K562 (cell line): ENCODE results near the gene ZNF26. TPM values are rescaled to one million over a fixed set of nuclear protein-coding genes. Genes with fewer than 3 reads are reported as not detected.
"Not testable (repeated sequence)": the region's sequence is repeated elsewhere in the genome, so short reads cannot be mapped to it uniquely, and the experiment has no call there.

Experiments used
- ATAC-seq: fragments of 200-7000 bp; cut with Tn5 transposase; 3 replicates; pipeline ENCODE4 v1.9.1; 2020; ENCODE audit warnings: moderate library complexity
- BruUV-seq: library from RNA; stranded (reverse); fragments of 400-500 nt; replicated peaks from 2 replicates; lab custom pipeline; 2021; lab: Mats Ljungman, UMichigan
- CTCF ChIA-PET: fragments of 300-600 bp; formaldehyde crosslinking; extraction: SDS; loops from one replicate; lab custom pipeline; 2021; ENCODE audit warnings: low intra/inter-chr PET ratio; lab: Yijun Ruan, JAX
- POLR2A ChIA-PET: fragments of 300-600, 350-650 bp; sonication (Branson Sonifier 250); formaldehyde crosslinking; extraction: SDS; loops from one replicate; lab custom pipeline; 2021; ENCODE audit warnings: antibody characterized with exemption, inconsistent platforms; lab: Yijun Ruan, JAX
- DNase-seq, 4 experiments: peaks; one replicate each; pipeline versions ENCODE4 v3.0.0 to v3.0.0-alpha.2; 2011 to 2018; ENCODE audit warnings: low spot score in 3 of 4, mixed read lengths in 3 of 4; ENCODE audit errors: extremely low read depth in 1 of 4
- FAIRE-seq: peaks from 2 replicates; lab custom pipeline; 2011; peaks lifted over from hg19 to GRCh38; lab: Jason Lieb, UNC
- H2AFZ ChIP-seq: 2 replicates; pipeline ENCODE4 v1.6.0; 2011; ENCODE audit warnings: low read depth, low read length, control low read depth, inconsistent platforms
- H3K27ac ChIP-seq: fragments of 200-600 bp; 3 replicates; pipeline ENCODE4 v1.8.0; 2011; ENCODE audit warnings: low read depth, mild to moderate bottlenecking, control low read depth, inconsistent platforms, low read length, moderate library complexity, mixed read lengths; ENCODE audit errors: extremely low read depth
- H3K27me3 ChIP-seq, 2 experiments: fragments of 300-600 bp in 1 of 2; 2 replicates in 1 of 2; 3 replicates in 1 of 2; pipeline versions ENCODE4 v1.6.0 to v1.8.0; 2011; ENCODE audit warnings: inconsistent platforms in 2 of 2, low read length in 2 of 2, mild to moderate bottlenecking in 1 of 2, mixed read lengths in 1 of 2, moderate library complexity in 1 of 2; ENCODE audit not compliant: control insufficient read depth in 2 of 2, insufficient read depth in 2 of 2
- H3K36me3 ChIP-seq: fragments of 300-600 bp; 3 replicates; pipeline ENCODE4 v1.8.0; 2011; ENCODE audit warnings: mild to moderate bottlenecking, low read length, inconsistent platforms; ENCODE audit not compliant: control insufficient read depth, insufficient read depth
- H3K4me1 ChIP-seq, 2 experiments: fragments of 200-600 bp in 1 of 2; replicated peaks in 1 of 2; 2 replicates in 1 of 2; 3 replicates in 1 of 2; pipeline versions ENCODE4 v1.5.1 to v1.8.0; 2011; ENCODE audit warnings: inconsistent platforms in 2 of 2, low read length in 2 of 2, mild to moderate bottlenecking in 1 of 2, mixed read lengths in 1 of 2, moderate library complexity in 1 of 2; ENCODE audit not compliant: control insufficient read depth in 2 of 2, insufficient read depth in 2 of 2
- H3K4me2 ChIP-seq: 2 replicates; pipeline ENCODE4 v1.6.1; 2011; ENCODE audit warnings: low read length, control low read depth, inconsistent platforms, mixed read lengths; ENCODE audit not compliant: insufficient read depth
- H3K4me3 ChIP-seq: fragments of 200-600 bp; sonication (generic), shearing (Covaris generic); 2 replicates; pipeline ENCODE4 v1.5.1; 2016; ENCODE audit warnings: control low read depth, inconsistent platforms
- H3K79me2 ChIP-seq: fragments of 200-600 bp; 3 replicates; pipeline ENCODE4 v1.8.0; 2011; ENCODE audit warnings: low read length, inconsistent platforms; ENCODE audit not compliant: control insufficient read depth, insufficient read depth
- H3K9ac ChIP-seq, 2 experiments: 2 replicates each; pipeline versions ENCODE4 v1.6.0 to v1.6.1; 2011; ENCODE audit warnings: low read depth in 2 of 2, low read length in 2 of 2, control low read depth in 1 of 2, inconsistent platforms in 1 of 2, mild to moderate bottlenecking in 1 of 2, mixed read lengths in 1 of 2; ENCODE audit not compliant: insufficient read depth in 1 of 2
- H3K9me1 ChIP-seq: one replicate; pipeline ENCODE4 v1.6.0; 2011; ENCODE audit warnings: inconsistent platforms, mild to moderate bottlenecking, low read length, moderate library complexity; ENCODE audit not compliant: control insufficient read depth, insufficient read depth
- H3K9me3 ChIP-seq: replicated peaks from 2 replicates; pipeline ENCODE4 v1.5.1; 2011; ENCODE audit warnings: low read depth, low read length, inconsistent platforms; ENCODE audit not compliant: control insufficient read depth, insufficient read depth
- H4K20me1 ChIP-seq: replicated peaks from 2 replicates; pipeline ENCODE4 v1.6.1; 2011; ENCODE audit warnings: low read length, inconsistent platforms, mixed read lengths; ENCODE audit not compliant: control insufficient read depth, insufficient read depth
- WGBS: fragments of 100-300 bp; shearing (Covaris generic); methylation state at CpG from one replicate; pipeline ENCODE4 v1.1.6; 2016; ENCODE audit warnings: low coverage, mixed read lengths; ENCODE audit not compliant: insufficient coverage; ENCODE audit errors: missing lambda C conversion rate; 5-methylcytosine and 5-hydroxymethylcytosine counted together
- in situ Hi-C: fragments of 300-500 bp; cut with MboI; formaldehyde crosslinking; loops from 4 replicates; pipeline ENCODE4 v1.15.0; 2018; ENCODE audit warnings: inconsistent platforms, mixed read lengths
- intact Hi-C: fragments of 100-400 bp; cut with micrococcal nuclease; formaldehyde crosslinking; loops from 2 replicates; pipeline ENCODE4 v1.14.2; 2022
- polyA plus RNA-seq, 8 experiments: library from polyadenylated mRNA; depleted of rRNA in 4 of 8; stranded (reverse) in 5 of 8; unstranded in 3 of 8; fragments of >200 nt; fragmentation: Nextera tagmentation in 2 of 8; fragmentation: Illumina TruSeq in 1 of 8; extraction: Ambion mirVana in 2 of 8; extraction: Trizol in 1 of 8; gene quantifications; 2 replicates each; pipeline versions ENCODE4 v1.2.1 to v1.2.3, GENCODE V29; 2011 to 2014; ENCODE audit warnings: inconsistent platforms in 1 of 8, missing spikeins in 1 of 8
- total RNA-seq, 7 experiments: library from RNA; depleted of rRNA in 6 of 7; stranded (reverse); fragments of >200 nt in 6 of 7; fragmentation: Illumina TruSeq in 2 of 7; extraction: Trizol in 2 of 7; gene quantifications; 2 replicates each; pipeline versions ENCODE4 v1.2.1 to v1.2.3, GENCODE V29; 2011 to 2021; ENCODE audit warnings: low replicate concordance in 1 of 7
- TF ChIP-seq, protein P1 (sequence below), 2 experiments: fragments of 450-650 bp; IDR thresholded peaks; 2 replicates each; pipeline ENCODE4 v1.6.1; 2018; ENCODE audit warnings: mild to moderate bottlenecking in 2 of 2, low read depth in 1 of 2; ENCODE audit not compliant: partially characterized antibody in 2 of 2

Gene ZNF26
- total and polyA plus RNA-seq, 9 of the 15 experiments (the other 6 are each of a cell fraction or from before 2014, with no cell fraction given), result 1.2 to 14.1 (median 8.0) TPM

DNA sequence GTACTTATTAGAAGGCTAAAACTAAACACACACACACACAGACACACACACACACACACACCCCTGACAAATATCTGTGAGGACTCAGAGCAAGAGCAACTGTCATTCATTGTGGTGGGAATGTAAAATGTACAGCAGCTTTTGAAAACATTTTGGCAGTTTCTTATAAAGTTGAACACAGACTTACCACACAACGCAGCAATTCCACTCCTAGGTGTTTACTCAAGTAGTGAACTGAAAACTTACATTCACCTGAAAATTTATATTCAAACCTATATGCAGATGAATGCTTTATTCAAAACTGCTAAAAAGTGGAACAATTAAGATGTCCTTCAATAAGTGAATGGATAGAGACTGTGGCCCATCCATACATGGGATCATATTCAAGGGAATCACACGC, 48.7 kb upstream of the ZNF26 start:
- in situ Hi-C loops (no loop called here), intact Hi-C loops (no loop called here)
- Histone ChIP-seq H3K4me1 (no peaks in the 10 kb centered on the region), H3K36me3 (no peaks in the 10 kb centered on the region), H3K9ac (no peak overlapping the region), H3K79me2 (no peaks in the 10 kb centered on the region), H3K9me1 (no peaks in the 10 kb centered on the region), H3K4me3 (no peak overlapping the region), H2AFZ (no peak overlapping the region), H3K27ac (no peak overlapping the region), H4K20me1 (no peaks in the 10 kb centered on the region), H3K27me3 (peaks cover 0 to 10% of the 10 kb centered on the region in 2 experiments; a peak in 2 of 5 replicates), H3K4me2 (no peak overlapping the region), H3K9me3 (peaks cover 1% of the 10 kb centered on the region)
- TF ChIP-seq, protein P1, sequence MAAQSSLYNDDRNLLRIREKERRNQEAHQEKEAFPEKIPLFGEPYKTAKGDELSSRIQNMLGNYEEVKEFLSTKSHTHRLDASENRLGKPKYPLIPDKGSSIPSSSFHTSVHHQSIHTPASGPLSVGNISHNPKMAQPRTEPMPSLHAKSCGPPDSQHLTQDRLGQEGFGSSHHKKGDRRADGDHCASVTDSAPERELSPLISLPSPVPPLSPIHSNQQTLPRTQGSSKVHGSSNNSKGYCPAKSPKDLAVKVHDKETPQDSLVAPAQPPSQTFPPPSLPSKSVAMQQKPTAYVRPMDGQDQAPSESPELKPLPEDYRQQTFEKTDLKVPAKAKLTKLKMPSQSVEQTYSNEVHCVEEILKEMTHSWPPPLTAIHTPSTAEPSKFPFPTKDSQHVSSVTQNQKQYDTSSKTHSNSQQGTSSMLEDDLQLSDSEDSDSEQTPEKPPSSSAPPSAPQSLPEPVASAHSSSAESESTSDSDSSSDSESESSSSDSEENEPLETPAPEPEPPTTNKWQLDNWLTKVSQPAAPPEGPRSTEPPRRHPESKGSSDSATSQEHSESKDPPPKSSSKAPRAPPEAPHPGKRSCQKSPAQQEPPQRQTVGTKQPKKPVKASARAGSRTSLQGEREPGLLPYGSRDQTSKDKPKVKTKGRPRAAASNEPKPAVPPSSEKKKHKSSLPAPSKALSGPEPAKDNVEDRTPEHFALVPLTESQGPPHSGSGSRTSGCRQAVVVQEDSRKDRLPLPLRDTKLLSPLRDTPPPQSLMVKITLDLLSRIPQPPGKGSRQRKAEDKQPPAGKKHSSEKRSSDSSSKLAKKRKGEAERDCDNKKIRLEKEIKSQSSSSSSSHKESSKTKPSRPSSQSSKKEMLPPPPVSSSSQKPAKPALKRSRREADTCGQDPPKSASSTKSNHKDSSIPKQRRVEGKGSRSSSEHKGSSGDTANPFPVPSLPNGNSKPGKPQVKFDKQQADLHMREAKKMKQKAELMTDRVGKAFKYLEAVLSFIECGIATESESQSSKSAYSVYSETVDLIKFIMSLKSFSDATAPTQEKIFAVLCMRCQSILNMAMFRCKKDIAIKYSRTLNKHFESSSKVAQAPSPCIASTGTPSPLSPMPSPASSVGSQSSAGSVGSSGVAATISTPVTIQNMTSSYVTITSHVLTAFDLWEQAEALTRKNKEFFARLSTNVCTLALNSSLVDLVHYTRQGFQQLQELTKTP (IDR thresholded peaks at IDR 0.05; ENCODE audit: low read depth in 1 of 2, partially characterized antibody in 2 of 2), result no peak
- CTCF ChIA-PET, result no interaction called here
- no peak for DNase-seq
- WGBS, result 4% methylated on average over 2 of the region's 2 CpGs
- POLR2A ChIA-PET, result no interaction called here
- FAIRE-seq, result no peak
- ATAC-seq, result no peak
- no TSS peak for BruUV-seq

DNA sequence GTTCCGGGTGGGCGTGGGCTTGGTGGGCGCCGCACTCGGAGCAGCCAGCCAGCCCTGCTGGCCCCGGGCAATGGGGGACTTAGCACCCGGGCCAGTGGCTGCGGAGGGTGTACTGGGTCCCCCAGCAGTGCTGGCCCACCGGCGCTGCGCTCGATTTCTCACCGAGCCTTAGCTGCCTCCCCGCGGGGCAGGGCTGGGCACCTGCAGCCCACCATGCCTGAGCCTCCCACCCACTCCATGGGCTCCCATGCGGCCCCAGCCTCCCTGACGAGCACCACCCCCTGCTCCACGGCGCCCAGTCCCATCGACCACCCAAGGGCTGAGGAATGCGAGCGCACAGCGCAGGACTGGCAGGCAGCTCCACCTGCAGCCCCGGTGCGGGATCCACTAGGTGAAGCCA, 47.4 kb upstream of the ZNF26 start:
- ATAC-seq, H3K4me3 ChIP-seq, H3K9ac ChIP-seq, BruUV-seq, H2AFZ ChIP-seq, FAIRE-seq, H4K20me1 ChIP-seq, POLR2A ChIA-PET, H3K79me2 ChIP-seq, in situ Hi-C loops, H3K27ac ChIP-seq, H3K9me1 ChIP-seq, H3K4me2 ChIP-seq, intact Hi-C loops, H3K9me3 ChIP-seq, DNase-seq, H3K4me1 ChIP-seq, H3K36me3 ChIP-seq, CTCF ChIA-PET: not testable (repeated sequence)
- peaks cover 0 to 14% of the 10 kb centered on the region in 2 experiments; a peak in 2 of 5 replicates for H3K27me3 ChIP-seq
- 0% methylated on average over 1 of the region's 25 CpGs for WGBS
